DOHH2 (cell line): ENCODE data around the gene MALAT1.

ENCODE experiments used
- CTCF ChIP-seq: fragments of 200-600 bp; sonication (generic); IDR thresholded peaks from one replicate; pipeline ENCODE4 v1.5.1; 2014; ENCODE audit warnings: antibody characterized with exemption, mild to moderate bottlenecking, low read depth, low read length; ENCODE audit not compliant: poor library complexity, severe bottlenecking
- EZH2phosphoT487 ChIP-seq: fragments of 200-600 bp; sonication (generic); IDR thresholded peaks from 2 replicates; pipeline ENCODE4 v1.6.1; 2017; ENCODE audit warnings: borderline replicate concordance, mild to moderate bottlenecking, antibody characterized with exemption, low read length, moderate library complexity, mixed read lengths

GRCh38 chr11:65547446-65548125 is 48.7 kb downstream of the MALAT1 start:
- TF ChIP-seq CTCF = no peak
- no peak for TF ChIP-seq EZH2phosphoT487
